A673 (cell line): ENCODE measurements around the gene ATG101. TPM values are rescaled to one million over a fixed set of nuclear protein-coding genes. Genes with fewer than 3 reads are reported as not detected.

Experiments used
- BruUV-seq: library from RNA; stranded (reverse); fragments of 400-500 nt; replicated peaks from 2 replicates; lab custom pipeline; 2021; lab: Mats Ljungman, UMichigan
- CTCF ChIA-PET: fragments of 300-600 bp; sonication (Branson Sonifier 250); formaldehyde crosslinking; loops from one replicate; lab custom pipeline; 2022; ENCODE audit warnings: antibody characterized with exemption; lab: Charles Lee
- POLR2A ChIA-PET: fragments of 300-600 bp; sonication (Branson Sonifier 250); formaldehyde crosslinking; loops from one replicate; lab custom pipeline; 2022; ENCODE audit warnings: antibody characterized with exemption; ENCODE audit not compliant: low non-redundant PET; lab: Charles Lee
- DNase-seq: peaks from one replicate; pipeline ENCODE4 v3.0.0-alpha.2; 2015; ENCODE audit warnings: low spot score
- H3K27ac ChIP-seq: fragments of 200-600 bp; sonication (generic); 2 replicates; pipeline ENCODE4 v1.5.1; 2016; ENCODE audit warnings: mixed run types, low read depth, mild to moderate bottlenecking, mixed read lengths, antibody characterized with exemption, low read length; ENCODE audit not compliant: poor library complexity, severe bottlenecking
- H3K27me3 ChIP-seq: fragments of 200-600 bp; sonication (generic); replicated peaks from 2 replicates; pipeline ENCODE4 v1.6.1; 2017; ENCODE audit warnings: mixed run types, low read depth, mild to moderate bottlenecking, mixed read lengths, antibody characterized with exemption, low read length; ENCODE audit not compliant: insufficient read depth, poor library complexity
- H3K36me3 ChIP-seq: fragments of 200-600 bp; sonication (generic); 2 replicates; pipeline ENCODE4 v1.6.1; 2016; ENCODE audit warnings: mixed run types, mild to moderate bottlenecking, mixed read lengths, antibody characterized with exemption, low read length; ENCODE audit not compliant: insufficient read depth, poor library complexity, severe bottlenecking
- H3K4me1 ChIP-seq: fragments of 200-600 bp; sonication (generic); 2 replicates; pipeline ENCODE4 v1.6.1; 2017; ENCODE audit warnings: mixed run types, mild to moderate bottlenecking, mixed read lengths, antibody characterized with exemption, low read length; ENCODE audit not compliant: insufficient read depth, poor library complexity, severe bottlenecking
- H3K4me3 ChIP-seq: fragments of 200-600 bp; sonication (generic); 2 replicates; pipeline ENCODE4 v1.5.1; 2016; ENCODE audit warnings: low read depth, mixed run types, mild to moderate bottlenecking, mixed read lengths, low read length; ENCODE audit not compliant: poor library complexity, severe bottlenecking
- H3K9me3 ChIP-seq: fragments of 200-600 bp; sonication (generic); 2 replicates; pipeline ENCODE4 v1.6.1; 2016; ENCODE audit warnings: mixed run types, low read depth, mild to moderate bottlenecking, mixed read lengths, antibody characterized with exemption, low read length; ENCODE audit not compliant: poor library complexity, severe bottlenecking
- EZH2 ChIP-seq: fragments of 200-600 bp; sonication (generic); IDR thresholded peaks from 2 replicates; pipeline ENCODE4 v1.6.1; 2017; ENCODE audit warnings: borderline replicate concordance, low read depth, mild to moderate bottlenecking, mixed read lengths, antibody characterized with exemption, low read length; ENCODE audit not compliant: poor library complexity, severe bottlenecking
- intact Hi-C: fragments of 100-400 bp; cut with micrococcal nuclease; formaldehyde crosslinking; loops from one replicate; pipeline ENCODE4 v1.10.0; 2022; ENCODE audit not compliant: unreplicated experiment
- total RNA-seq: library from RNA; stranded (reverse); gene quantifications from 2 replicates; pipeline ENCODE4 v1.2.3, GENCODE V29; 2021
- TF ChIP-seq, protein P1 (sequence below): fragments of 300-800, 200-600 bp; sonication (generic); conservative IDR thresholded peaks from 2 replicates; pipeline ENCODE4 v1.5.1; 2017; ENCODE audit warnings: low read depth, mild to moderate bottlenecking, antibody characterized with exemption, low read length, moderate library complexity, mixed read lengths

Gene ATG101
- total RNA-seq, 1 experiment from 2014 or later: 52.0 TPM

DNA sequence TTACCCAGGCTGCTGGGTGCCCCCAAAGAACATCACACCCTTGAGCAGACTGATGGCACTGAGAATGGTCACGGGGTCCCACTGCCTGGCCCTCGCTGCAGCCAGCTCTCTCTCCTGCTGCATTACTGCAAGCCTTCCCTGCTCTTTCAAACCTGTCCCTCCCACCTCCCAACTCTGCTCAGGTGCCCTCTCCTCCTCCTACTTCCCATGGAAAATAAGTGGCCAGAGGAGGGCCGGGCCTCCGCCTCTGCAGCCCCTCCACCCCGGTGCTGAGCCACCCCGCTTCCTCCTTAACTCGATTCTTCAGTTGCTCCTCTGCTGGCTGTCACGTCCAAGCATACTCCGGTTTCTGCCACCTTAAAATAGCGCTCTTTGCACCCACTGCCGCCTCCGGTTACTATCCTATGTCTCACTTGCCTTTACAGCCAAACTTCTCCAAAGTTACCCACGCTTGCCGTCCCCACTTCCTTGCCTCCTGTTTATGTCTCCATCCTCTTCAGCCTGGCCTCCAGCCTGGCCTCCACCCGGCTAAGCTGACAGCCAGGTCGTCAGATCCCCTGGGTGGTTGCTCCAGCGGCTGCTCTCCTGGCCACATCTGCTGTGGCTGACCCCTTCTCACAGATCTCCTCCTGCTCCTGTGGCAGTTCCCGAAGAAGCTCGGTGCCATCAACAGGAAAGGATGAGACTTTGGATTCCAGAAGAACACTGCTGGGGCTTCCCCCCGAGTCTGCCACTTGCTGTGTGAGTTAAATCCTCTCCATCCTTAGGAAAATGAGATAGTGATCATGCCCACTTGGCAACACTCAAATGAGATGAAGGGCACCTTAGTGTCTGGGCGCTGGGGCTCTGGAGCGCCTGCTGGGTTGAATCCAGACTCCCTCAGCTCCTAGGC, 17.4 kb downstream of the ATG101 start:
- Histone ChIP-seq H3K4me1 (peaks cover 12% of the 10 kb centered on the region), H3K36me3 (no peaks in the 10 kb centered on the region), H3K27ac (no peak overlapping the region), H3K27me3 (peaks cover 14% of the 10 kb centered on the region), H3K4me3 (no peak overlapping the region), H3K9me3 (no peaks in the 10 kb centered on the region)
- no peak for DNase-seq
- TF ChIP-seq, protein P1, sequence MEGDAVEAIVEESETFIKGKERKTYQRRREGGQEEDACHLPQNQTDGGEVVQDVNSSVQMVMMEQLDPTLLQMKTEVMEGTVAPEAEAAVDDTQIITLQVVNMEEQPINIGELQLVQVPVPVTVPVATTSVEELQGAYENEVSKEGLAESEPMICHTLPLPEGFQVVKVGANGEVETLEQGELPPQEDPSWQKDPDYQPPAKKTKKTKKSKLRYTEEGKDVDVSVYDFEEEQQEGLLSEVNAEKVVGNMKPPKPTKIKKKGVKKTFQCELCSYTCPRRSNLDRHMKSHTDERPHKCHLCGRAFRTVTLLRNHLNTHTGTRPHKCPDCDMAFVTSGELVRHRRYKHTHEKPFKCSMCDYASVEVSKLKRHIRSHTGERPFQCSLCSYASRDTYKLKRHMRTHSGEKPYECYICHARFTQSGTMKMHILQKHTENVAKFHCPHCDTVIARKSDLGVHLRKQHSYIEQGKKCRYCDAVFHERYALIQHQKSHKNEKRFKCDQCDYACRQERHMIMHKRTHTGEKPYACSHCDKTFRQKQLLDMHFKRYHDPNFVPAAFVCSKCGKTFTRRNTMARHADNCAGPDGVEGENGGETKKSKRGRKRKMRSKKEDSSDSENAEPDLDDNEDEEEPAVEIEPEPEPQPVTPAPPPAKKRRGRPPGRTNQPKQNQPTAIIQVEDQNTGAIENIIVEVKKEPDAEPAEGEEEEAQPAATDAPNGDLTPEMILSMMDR: no peak
- TF ChIP-seq EZH2: no peak
- intact Hi-C loops: no loop called here
- ChIA-PET POLR2A (no interaction called here), CTCF (interaction anchor here (0.6 kb wide), 1 partner anchor 19 kb away, joined by 4 read pairs; no protein-coding TSS in a partner anchor)
- no TSS peak for BruUV-seq

DNA sequence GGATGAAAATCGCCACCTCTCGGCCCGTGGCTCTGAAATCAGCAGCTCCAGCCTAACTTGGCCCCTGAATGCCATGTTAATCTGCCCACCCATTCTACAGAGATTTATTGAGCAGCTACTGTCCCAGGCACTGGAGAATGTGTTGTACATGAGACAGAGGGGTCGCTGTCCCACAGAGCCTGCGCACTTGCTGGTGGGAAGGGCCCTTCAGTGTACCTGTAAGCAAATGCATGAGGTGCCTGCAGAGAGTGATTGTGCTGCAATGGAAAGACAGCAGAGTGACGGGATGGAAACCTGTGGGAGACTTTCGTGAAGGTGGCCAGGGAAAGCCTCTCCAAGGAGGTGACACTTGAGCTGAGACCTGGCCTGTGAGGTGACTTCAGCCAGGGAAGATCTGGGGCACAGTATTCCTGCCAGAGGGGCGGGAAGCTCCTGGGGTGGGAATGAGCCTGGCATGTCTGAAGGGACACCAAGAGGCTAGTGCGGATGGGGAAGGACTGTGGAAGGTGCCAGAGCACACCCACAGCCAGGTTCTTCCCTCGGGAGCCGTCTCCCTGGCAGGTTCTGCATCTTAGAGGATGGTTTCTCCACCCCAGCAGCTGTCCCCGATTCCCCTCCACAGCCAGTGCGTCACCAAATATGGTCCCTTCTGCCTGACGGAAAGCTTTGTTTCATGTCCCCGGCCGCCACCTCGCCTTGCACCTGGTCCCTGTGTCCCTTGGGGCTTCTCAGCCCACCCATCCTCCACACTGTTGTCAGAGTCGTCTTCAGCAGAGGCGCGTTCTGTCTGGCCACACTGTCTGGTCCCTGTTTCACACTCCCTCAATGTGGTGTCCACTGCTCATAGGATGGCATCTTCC, 18.4 kb downstream of the ATG101 start:
- ChIA-PET POLR2A (no interaction called here), CTCF (interaction anchor here (0.6 to 0.7 kb wide), 2 partner anchors 20 to 95 kb away, joined by 4 read pairs; no protein-coding TSS in a partner anchor)

DNA sequence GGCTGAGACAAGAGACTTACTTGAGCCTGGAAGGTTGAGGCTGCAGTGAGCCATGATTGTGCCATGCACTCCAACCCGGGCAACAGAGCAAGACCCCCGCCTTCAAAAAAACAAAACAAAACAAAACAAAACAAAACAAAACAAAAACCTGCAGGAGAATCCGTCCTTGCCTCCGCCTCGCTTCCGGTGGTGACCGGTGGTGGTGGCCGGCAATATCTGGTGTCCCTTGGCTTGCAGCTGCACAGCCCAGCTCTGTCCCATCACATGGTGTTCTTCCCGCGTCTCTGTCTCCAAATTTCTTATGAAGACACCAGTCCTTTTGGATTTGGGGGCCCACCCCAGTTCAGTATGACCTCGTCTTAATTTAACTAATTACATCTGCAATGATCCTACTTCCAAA, 19.7 kb downstream of the ATG101 start:
- TF ChIP-seq EZH2: no peak
- TF ChIP-seq, protein P1: no peak
- no peak overlapping the region for H3K27ac ChIP-seq
- no peak for DNase-seq
- CTCF ChIA-PET: no interaction called here
- no TSS peak for BruUV-seq
- H3K27me3 ChIP-seq: peaks cover 19% of the 10 kb centered on the region
- H3K4me1 ChIP-seq: no peaks in the 10 kb centered on the region
- no peaks in the 10 kb centered on the region for H3K36me3 ChIP-seq
- H3K9me3 ChIP-seq: no peaks in the 10 kb centered on the region
- H3K4me3 ChIP-seq: no peak overlapping the region
- POLR2A ChIA-PET: no interaction called here
- intact Hi-C loops: no loop called here

More for the DNA sequence above, 18.4 kb downstream of the ATG101 start:
- intact Hi-C loops: no loop called here
- H3K27me3 ChIP-seq: peaks cover 19% of the 10 kb centered on the region
- TF ChIP-seq, protein P1: no peak
- no peak for TF ChIP-seq EZH2
- no TSS peak for BruUV-seq
- H3K36me3 ChIP-seq: no peaks in the 10 kb centered on the region
- no peak for DNase-seq
- H3K9me3 ChIP-seq: no peaks in the 10 kb centered on the region
- no peak overlapping the region for H3K27ac ChIP-seq
- no peak overlapping the region for H3K4me3 ChIP-seq
- H3K4me1 ChIP-seq: peaks cover 2% of the 10 kb centered on the region
